ENCODE data around the gene SGCB. TPM values are rescaled to one million over a fixed set of nuclear protein-coding genes. Genes with fewer than 3 reads are reported as not detected.

SGCB gene
- total and polyA plus RNA-seq, 4 donors = 6.4 to 39.9 (median 15.5) TPM

DNA sequence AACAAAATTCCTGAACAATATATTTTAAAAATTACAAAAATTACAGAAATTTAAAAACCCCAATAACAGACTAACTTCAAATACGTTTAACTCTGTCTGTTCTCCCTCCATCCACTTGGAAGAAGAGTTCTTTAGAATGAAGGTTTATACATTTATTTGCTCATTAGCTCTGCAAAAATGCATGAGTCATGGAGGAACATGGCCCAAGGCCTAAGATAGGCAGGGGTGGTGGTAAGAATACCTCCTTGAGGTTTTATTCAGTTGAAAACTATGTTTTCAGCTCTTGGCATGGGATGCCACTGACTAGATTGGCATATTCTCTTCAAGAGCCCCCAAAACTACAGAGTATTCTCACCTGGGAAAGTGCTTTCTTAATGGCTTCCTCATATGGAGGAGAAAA lies 9.1 kb downstream of the SGCB start:
- no peaks in the 10 kb centered on the region for H3K9me3 ChIP-seq (ENCODE audit: control insufficient read depth in 4 of 4, insufficient read depth in 3 of 4, low read length in 3 of 4)
- no peak overlapping the region for H3K9ac ChIP-seq (ENCODE audit: insufficient read depth in 1 of 2, low read length in 2 of 2)
- TF ChIP-seq, protein P1, sequence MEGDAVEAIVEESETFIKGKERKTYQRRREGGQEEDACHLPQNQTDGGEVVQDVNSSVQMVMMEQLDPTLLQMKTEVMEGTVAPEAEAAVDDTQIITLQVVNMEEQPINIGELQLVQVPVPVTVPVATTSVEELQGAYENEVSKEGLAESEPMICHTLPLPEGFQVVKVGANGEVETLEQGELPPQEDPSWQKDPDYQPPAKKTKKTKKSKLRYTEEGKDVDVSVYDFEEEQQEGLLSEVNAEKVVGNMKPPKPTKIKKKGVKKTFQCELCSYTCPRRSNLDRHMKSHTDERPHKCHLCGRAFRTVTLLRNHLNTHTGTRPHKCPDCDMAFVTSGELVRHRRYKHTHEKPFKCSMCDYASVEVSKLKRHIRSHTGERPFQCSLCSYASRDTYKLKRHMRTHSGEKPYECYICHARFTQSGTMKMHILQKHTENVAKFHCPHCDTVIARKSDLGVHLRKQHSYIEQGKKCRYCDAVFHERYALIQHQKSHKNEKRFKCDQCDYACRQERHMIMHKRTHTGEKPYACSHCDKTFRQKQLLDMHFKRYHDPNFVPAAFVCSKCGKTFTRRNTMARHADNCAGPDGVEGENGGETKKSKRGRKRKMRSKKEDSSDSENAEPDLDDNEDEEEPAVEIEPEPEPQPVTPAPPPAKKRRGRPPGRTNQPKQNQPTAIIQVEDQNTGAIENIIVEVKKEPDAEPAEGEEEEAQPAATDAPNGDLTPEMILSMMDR (IDR thresholded peaks at IDR 0.05; ENCODE audit: control extremely low read depth, extremely low read depth) = no peak
- peaks cover 0 to 31% (median 17%) of the 10 kb centered on the region in 4 donors for H3K36me3 ChIP-seq (ENCODE audit: control insufficient read depth in 4 of 4, insufficient read depth in 4 of 4, low read length in 4 of 4)
- no peak overlapping the region for H3K4me3 ChIP-seq
- DNase-seq (no peak), ATAC-seq (ENCODE audit: insufficient read depth, low FRiP score) (no peak)
- H3K27ac ChIP-seq (ENCODE audit: low read depth in 1 of 2, low read length in 1 of 2) = no peak overlapping the region
- no peaks in the 10 kb centered on the region for H3K4me1 ChIP-seq (ENCODE audit: control insufficient read depth in 5 of 5, insufficient read depth in 5 of 5, low read length in 5 of 5)
- H3K27me3 ChIP-seq (ENCODE audit: control insufficient read depth in 3 of 3, insufficient read depth in 3 of 3, low read length in 2 of 3) = no peaks in the 10 kb centered on the region
- WGBS, 2 donors = 85 to 87% methylated on average over 1 of the region's 1 CpG

DNA sequence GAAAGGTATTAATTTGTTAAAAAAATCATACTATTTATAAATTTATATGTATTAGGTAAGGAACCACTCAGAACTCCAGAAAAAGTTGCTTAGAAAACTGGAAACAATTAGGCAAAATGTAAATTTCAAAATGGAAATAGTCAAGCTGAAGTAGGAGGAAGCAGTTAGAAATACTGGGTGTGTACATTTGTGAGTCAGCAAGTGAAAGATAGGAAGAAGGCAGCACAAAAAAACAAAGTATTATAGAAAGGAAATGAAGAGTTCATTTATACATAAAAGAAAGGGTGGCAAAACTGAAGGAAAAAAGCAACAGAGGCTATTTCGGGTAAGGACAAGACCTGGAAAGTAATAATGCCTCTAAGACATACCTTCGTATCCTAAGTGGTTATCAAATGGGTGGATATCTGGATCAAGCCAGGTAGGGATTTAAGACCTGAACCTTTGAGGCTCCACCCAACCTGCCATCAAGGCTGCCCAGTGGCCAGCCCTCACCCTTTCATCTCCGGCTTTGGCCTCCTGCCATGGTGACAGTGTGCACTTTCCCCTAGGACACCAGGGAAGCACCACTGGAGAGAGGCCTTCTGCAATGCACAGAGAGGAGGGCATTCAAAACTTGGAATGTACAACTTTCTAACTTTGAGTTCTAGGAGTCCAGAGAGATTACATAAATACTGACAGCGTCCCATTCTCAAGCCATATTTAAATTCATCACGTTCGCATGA lies 18.0 kb downstream of the SGCB start, which contains the start of gene LRRC66:
TSS of gene LRRC66 (minus strand) at position 428 of the 722 bp plus-strand sequence. CDS start 2,750 bp downstream, outside the sequence.
- DNase-seq (no peak), ATAC-seq (ENCODE audit: insufficient read depth, low FRiP score) (no peak)
- Histone ChIP-seq H3K4me1 (ENCODE audit: control insufficient read depth in 5 of 5, insufficient read depth in 5 of 5, low read length in 5 of 5) (no peaks in the 10 kb centered on the region), H3K36me3 (ENCODE audit: control insufficient read depth in 4 of 4, insufficient read depth in 4 of 4, low read length in 4 of 4) (peaks cover 0 to 14% (median 4%) of the 10 kb centered on the region in 4 donors), H3K27me3 (ENCODE audit: control insufficient read depth in 3 of 3, insufficient read depth in 3 of 3, low read length in 2 of 3) (no peaks in the 10 kb centered on the region), H3K9ac (ENCODE audit: insufficient read depth in 1 of 2, low read length in 2 of 2) (no peak within 1 kb of the TSS), H3K9me3 (ENCODE audit: control insufficient read depth in 4 of 4, insufficient read depth in 3 of 4, low read length in 3 of 4) (no peaks in the 10 kb centered on the region), H3K27ac (ENCODE audit: low read depth in 1 of 2, low read length in 1 of 2) (no peak within 1 kb of the TSS), H3K4me3 (no peak within 1 kb of the TSS)
- TF ChIP-seq, protein P1 (IDR thresholded peaks at IDR 0.05; ENCODE audit: control extremely low read depth, extremely low read depth) = no peak
- WGBS, 2 donors = 89 to 94% methylated on average over 6 of the region's 6 CpGs

DNA sequence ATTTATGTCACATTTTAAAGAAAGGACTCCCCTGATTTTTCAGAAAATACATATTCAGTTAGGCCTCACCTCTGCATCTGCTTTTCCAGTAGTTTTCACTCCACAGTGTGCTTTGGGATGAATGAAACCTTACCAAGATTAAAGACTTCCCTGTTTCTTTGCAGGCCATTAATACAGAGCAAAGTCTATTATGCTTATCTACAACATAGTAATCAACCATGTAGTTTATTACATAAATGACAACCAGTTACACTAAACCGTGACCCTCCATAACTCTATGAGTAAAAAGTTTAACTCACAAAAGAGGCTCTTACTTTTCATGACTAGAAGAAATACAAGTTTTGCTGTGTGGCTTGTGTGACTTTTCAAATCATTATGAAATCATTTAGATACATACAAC lies 20.3 kb downstream of the SGCB start:
- H3K27me3 ChIP-seq (ENCODE audit: control insufficient read depth in 3 of 3, insufficient read depth in 3 of 3, low read length in 2 of 3) = no peaks in the 10 kb centered on the region
- no peaks in the 10 kb centered on the region for H3K4me1 ChIP-seq (ENCODE audit: control insufficient read depth in 5 of 5, insufficient read depth in 5 of 5, low read length in 5 of 5)
- DNase-seq (no peak), ATAC-seq (ENCODE audit: insufficient read depth, low FRiP score) (no peak)
- TF ChIP-seq, protein P1 (IDR thresholded peaks at IDR 0.05; ENCODE audit: control extremely low read depth, extremely low read depth) = no peak
- H3K27ac ChIP-seq (ENCODE audit: low read depth in 1 of 2, low read length in 1 of 2) = no peak overlapping the region
- no peak overlapping the region for H3K9ac ChIP-seq (ENCODE audit: insufficient read depth in 1 of 2, low read length in 2 of 2)
- no peaks in the 10 kb centered on the region for H3K9me3 ChIP-seq (ENCODE audit: control insufficient read depth in 4 of 4, insufficient read depth in 3 of 4, low read length in 3 of 4)
- no peak overlapping the region for H3K4me3 ChIP-seq
- no peaks in the 10 kb centered on the region for H3K36me3 ChIP-seq (ENCODE audit: control insufficient read depth in 4 of 4, insufficient read depth in 4 of 4, low read length in 4 of 4)
- 33 to 46% methylated on average over 1 of the region's 1 CpG for WGBS, 2 donors
